ENCODE measurements around the gene PLEKHD1.

PLEKHD1 gene

GRCh38 chr14:69519204-69520100, 34.9 kb downstream of the PLEKHD1 start:
- DNase-seq = no peak

- DNase-seq = no peak
These were observed 37.5 kb downstream of the PLEKHD1 start for GRCh38 chr14:69522026-69522425.

- DNase-seq = no peak
These were observed 41.4 kb downstream of the PLEKHD1 start for GRCh38 chr14:69525896-69526295.

DNA sequence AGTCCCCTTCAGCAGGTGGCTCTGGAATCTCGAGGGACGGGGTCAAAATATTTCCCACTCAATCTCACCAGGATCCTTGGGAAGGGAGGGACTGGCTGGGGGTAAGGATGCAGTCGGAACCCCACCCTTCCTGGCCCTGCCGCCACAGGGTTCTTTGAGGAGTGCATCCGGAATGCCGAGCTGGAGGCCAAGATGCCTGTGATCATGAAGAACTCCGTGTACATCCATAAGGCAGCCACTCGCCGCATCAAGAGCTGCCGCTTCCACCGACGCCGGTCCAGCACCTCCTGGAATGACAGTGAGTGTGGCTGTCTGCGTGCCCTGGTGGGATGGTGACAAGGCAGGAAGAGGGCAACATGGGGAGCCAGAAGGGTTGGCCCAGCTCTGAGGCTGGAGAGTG, 43.1 kb downstream of the PLEKHD1 start:
- no peak for DNase-seq

DNA sequence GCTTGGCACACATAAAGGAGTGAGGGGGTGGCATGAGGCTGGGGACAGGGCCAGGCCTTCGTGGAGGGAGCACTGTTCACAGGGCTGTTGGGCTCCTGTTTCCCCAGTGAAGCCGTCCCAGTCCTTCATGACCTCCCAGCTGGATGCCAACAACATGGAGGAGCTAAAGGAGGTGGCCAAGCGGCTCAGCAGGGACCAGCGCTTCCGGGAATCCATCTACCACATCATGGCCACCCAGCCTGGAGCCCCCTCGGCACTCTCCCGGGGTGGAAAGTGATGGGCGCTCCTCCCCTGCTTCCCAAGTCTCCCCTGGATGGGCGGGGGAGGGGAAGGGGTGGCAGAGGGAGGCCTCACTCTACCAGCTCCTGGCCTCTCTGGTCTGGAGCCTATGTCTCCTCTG, 43.6 kb downstream of the PLEKHD1 start:
- DNase-seq = no peak

DNA sequence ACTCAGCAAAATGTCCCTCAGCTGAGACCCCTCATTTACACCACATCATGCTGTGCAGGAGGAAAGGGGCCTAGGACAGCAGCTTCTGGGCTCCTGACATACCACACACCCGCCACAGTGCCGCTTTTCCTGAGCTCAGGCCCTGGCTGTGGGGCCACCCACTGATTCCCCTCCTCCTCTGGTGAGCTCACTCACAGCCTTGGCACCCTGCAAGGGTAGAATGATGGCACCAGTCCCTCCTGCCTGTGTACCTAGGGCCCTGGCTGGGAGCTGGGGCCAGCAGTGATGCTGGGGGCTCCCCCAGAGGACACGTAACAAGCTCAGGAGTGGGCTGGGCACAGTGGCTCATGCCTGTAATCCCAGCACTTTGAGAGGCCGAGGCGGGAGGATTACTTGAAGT, 44.4 kb downstream of the PLEKHD1 start:
- no peak for DNase-seq

DNA sequence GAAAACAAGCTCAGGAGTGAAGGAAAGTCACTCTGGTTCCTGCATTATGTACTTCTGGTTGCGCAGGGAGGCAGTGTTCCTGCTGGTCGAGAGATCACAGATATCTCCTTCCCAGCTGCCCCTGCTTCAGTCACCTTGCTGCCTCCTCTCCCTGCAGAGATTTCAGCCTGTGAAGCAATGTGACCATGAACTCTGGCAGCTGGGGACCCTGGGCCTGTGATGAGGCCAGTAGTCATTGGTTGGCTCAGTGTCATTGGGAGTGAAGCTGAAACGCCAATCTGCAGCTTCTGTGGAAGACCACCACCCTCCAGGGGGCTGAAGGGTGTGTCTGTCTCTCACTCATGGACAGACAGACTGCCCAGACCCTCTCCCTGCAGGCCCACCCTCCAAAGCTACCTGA, 45.0 kb downstream of the PLEKHD1 start:
- no peak for DNase-seq

DNA sequence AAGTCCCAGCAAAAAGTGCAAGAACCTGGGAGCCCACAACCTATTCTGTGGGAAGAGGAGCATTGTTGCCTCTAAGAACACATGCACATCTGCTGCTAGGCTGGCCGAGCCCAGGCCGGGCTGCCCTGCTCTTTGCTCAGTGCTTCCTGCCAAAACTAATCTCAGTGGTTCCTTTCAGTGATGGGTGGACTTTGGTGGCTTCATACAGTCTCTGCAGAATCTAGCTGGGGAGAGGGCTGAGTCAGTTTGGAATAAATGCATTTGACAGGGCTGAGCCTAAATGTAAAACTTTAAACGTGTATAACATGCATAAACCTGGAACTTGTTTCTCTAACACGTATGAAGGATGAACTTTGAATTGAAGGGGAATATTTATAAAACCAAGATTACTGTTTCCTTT, 45.6 kb downstream of the PLEKHD1 start:
- DNase-seq = no peak

DNA sequence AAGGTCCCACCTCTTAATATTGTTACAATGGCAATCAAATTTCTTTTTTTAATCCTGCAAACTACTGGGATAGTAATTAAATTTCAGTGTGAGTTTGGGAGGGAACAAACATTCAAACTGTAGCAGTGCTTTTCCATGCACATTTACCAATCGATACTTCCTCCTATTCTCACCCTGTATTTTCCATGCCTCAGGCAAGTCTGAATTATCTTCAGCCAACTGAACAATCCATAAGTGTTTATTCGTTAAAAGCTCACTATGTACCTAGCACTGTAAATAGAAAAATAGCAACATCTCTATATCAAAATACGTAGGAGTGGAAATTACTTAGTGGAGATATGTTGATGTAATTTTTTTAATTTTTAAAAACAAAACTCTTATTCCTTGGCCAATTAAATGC, 46.6 kb downstream of the PLEKHD1 start:
- no peak for DNase-seq

DNA sequence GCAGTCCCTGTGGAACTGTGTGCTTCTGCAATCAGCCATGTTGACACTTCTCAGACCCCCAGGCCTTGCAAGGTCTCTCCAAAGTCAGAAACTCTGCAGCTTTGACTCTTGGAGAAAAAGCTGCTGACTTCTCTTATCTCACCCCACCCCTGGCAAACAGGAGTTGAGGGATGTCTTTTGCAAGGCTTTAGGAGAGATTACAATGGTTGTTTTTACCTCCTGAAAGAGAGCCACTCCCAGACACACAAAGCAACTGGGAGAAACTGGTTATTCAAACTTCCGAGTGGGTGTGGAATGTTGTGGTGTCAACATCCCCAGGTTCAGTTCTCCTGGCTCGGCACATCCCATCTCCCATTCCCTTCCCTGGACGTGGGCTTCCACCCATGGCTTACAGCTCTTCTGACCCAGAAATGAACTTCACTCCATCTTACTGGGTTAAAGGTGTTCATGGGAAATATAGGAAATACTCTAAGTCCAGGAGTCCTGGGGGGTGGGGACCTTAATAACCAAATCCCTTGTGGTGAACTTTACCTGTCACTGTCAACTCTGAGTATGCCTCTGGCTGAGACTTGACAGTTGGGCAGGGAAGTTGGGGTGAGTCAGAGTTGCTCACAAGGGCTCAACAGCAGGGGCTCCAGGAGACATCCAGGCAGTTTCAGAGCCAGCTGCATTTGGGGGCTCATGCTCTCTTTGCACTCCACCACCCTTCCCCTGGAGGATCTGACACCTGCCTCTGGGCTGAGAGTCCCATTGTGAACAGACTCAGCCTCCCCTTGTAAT, 48.2 kb downstream of the PLEKHD1 start:
- no peak for DNase-seq

DNA sequence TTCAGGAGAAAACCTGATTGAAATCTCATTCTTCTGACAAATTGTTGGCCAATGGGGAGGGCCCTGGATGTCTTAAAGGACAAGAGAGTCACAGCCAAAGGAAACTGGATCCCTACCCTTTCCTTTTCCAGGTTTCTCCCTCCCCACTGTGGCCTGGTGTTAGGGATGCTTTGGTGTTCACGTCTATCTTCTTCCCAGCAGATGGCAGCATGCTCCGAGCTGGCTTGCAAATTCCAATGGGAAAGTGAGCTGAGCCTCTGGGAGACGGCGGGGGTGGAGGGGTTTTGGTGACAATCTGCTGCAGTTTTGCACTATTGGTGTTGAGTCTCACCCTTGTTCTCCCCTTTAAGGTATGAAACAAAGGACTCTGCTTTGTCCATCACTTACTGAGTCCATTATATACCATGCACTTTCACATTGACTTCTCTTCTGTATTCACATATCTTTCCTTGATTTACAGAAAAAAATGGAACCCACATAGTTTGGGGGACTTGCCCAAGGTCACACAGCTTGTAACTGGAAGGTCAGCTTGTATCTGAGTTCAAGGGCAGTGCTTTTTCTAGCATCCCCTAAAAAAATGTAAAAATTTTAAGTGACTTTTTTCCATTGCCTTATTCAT, 50.8 kb downstream of the PLEKHD1 start:
- DNase-seq = no peak

DNA sequence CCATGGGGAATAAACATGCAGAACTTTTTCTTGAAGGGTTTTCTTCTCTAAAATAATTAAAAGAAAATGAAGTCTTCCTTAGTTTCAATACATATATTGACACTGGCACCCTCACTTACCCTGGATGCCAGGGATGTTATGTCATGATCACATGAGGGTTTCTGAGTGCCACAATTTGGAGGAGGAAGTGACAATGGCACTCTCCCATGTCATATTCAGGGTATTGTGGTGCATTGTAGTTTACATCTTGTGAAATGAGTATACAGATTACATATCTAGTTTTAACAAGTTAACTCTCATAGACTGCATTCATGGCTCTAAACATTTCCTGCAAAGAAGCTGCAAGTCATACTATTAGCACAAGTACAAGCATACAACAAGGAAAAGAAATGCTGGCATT, 52.4 kb downstream of the PLEKHD1 start:
- no peak for DNase-seq

DNA sequence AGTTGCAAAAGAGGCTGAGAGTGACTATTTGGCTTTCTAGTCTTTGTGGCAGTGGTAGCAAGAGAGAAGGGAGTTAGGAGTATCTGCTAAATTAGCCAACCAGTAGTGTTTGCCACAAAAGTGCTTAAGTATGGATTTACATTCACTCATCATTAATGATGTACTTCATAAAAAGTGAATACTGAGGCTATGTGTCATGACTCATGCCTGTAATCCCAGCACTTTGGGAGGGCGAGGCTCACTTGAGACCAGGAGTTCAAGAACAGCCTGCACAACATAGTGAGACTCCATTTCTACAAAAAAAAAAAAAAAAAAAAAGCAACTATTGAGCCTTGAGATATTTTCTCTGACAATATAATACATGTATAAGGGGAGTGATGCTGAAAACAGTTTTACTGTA, 53.4 kb downstream of the PLEKHD1 start:
- DNase-seq = no peak

DNA sequence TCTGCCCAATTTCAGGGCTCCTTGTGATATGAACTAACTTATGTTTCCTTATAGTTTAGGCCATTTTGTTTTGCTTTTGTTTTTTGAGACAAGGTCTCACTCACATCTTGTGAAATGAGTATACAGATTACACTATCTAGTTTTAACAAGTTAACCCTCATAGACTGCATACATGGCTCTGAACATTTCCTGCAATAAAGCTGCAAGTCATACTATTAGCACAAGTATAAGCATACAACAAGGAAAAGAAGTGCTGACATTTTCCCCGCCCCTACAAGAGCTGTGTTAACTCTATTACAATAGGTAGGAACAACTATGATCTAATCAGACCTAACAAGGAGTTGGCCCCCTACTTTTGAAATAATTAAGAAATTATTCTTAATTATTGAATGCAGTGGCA, 54.2 kb downstream of the PLEKHD1 start:
- no peak for DNase-seq

DNA sequence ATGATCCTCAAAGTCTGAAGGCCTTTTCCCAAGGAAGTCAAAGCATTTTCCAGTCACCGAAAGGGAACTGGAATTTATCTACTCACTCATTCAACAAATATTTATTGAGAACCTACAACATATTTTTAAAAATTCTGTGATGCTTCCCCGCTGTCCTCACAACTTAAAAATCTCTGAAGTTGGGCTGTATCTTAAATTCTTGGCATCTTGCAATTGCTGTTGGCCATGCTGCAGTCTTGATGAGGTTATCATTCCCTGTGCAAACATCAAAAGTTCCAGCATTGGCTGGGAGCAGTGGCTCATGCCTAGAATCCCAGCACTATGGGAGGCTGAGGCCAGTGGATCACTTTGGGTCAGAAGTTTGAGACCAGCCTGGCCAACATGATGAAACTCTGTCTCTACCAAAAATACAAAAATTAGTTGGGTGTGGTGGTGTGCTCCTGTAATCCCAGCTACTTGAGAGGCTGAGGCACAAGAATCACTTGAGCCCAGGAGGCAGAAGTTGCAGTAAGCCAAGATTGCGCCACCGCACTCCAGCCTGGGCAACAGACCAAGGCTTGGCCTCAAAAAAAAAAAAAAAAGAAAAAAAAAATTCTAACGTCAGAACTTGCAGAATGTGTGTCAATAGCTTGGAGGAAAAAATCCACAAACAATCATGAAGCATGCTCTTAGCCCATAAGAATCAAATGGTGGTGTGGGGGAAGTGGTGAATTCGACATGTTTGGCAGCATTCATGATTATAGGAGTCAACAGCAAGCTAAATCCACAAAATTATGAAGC, 55.3 kb downstream of the PLEKHD1 start:
- peak in 1 of 2 donors; percentile 45 for DNase-seq

DNA sequence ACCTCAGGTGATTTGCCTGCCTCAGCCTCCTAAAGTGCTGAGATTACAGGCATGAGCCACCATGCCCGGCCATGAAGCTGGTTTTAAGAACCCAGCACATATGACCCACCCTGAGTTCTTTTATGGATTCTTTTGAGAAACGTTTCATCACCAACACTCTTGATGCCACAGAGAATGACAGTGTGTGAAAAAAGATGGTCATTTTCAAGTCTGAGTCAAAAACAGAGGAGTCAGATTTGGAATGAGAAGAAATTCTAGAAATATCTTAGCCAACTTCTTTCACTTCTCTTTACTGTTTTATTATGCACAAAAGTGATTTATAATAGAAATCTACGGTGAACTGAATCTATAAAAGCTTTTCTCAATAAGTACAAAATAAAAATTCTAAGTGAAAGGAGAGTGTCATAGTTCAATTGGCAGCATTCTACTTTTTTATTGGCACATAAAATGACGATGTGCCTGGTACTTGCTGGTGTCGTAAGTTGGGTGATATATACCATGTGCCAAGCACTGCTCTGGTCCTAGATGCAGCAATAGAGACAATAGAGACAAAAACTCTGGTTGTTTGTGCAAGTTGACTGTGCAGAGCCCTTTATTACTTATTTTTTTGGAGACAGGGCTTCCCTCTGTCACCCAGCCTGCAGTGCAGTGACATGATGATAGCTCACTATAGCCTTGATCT, 56.3 kb downstream of the PLEKHD1 start:
- no peak for DNase-seq

GRCh38 chr14:69542311-69542710, 57.8 kb downstream of the PLEKHD1 start:
- DNase-seq = no peak

- DNase-seq = peak; percentile 25 to 79
These were observed 59.0 kb downstream of the PLEKHD1 start for GRCh38 chr14:69543341-69544115.

- DNase-seq = peak in 1 of 2 donors; percentile 3
These were observed 63.3 kb downstream of the PLEKHD1 start for GRCh38 chr14:69547701-69548348.

DNA sequence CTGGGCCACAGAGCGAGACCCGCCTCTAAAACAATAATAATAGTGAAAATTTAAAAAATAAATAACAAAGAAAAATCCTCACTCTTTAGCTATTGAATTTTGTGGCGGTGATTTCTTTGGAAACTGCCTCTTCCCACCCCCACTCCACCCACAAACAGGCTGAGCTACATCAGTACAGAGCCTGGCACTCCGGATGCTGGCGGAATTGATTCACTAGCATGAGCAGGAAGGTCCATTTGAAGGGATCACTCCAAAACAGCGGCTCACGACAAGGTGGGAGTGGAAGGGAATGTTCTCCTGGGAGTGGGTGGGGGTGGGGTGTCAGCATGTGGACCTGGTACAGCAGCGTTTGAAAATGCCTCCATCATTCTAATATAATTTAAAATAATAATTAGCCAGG, 64.0 kb downstream of the PLEKHD1 start:
- no peak for DNase-seq

DNA sequence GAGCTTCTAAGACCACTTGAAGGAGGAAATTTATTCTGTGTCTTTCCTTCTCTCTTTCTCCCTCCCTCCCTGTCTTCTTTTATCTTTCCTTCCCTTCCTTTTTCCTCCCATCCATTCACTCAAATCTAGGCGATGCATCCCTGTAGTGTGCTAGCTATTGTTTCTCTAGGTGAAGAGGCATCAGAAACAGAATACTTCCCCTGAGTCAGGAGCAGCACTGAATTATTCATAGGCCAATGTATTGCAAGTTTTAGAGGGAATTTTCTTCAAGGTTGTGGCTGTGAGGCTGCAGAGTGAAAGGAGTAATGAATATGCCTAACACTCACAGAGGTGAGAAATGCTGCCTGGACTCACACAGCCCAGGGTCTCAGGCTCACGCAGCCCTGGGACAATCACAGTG, 67.0 kb downstream of the PLEKHD1 start:
- no peak for DNase-seq

All from CD4-positive, alpha-beta T cell treated with Interleukin-4 for 1 hour (primary cell).